Epithelial cell of esophagus (primary cell): ENCODE results near the gene MXRA8.

Source experiments
- DNase-seq: peaks from one replicate; pipeline ENCODE4 v3.0.0; 2010; ENCODE audit warnings: low read depth
- H3K4me3 ChIP-seq: 2 replicates; pipeline ENCODE4 v1.5.1; 2011; ENCODE audit warnings: mild to moderate bottlenecking, low read length, control low read depth
- CTCF ChIP-seq: IDR thresholded peaks from 2 replicates; pipeline ENCODE4 v1.5.1; 2011; ENCODE audit warnings: low read depth, mild to moderate bottlenecking, low read length, control low read depth, inconsistent platforms; ENCODE audit not compliant: insufficient read depth; ENCODE audit errors: missing control alignments

MXRA8 gene

GRCh38 chr1:1337793-1338147 lies 20.6 kb downstream of the MXRA8 start:
- peak; percentile 77 for DNase-seq
- no peak overlapping the region for H3K4me3 ChIP-seq
- no peak for TF ChIP-seq CTCF

GRCh38 chr1:1336931-1337792 lies 21.2 kb downstream of the MXRA8 start:
- TF ChIP-seq CTCF: no peak
- H3K4me3 ChIP-seq: no peak overlapping the region
- no peak for DNase-seq

GRCh38 chr1:1336446-1336845 lies 21.9 kb downstream of the MXRA8 start:
- H3K4me3 ChIP-seq: no peak overlapping the region
- DNase-seq: no peak
- TF ChIP-seq CTCF: no peak

GRCh38 chr1:1335792-1336248 lies 22.5 kb downstream of the MXRA8 start:
- no peak for TF ChIP-seq CTCF
- no peak for DNase-seq
- no peak overlapping the region for H3K4me3 ChIP-seq

GRCh38 chr1:1335283-1335682 lies 23.1 kb downstream of the MXRA8 start:
- no peak for TF ChIP-seq CTCF
- DNase-seq: no peak
- no peak overlapping the region for H3K4me3 ChIP-seq

GRCh38 chr1:1334835-1335234 lies 23.5 kb downstream of the MXRA8 start:
- H3K4me3 ChIP-seq: no peak overlapping the region
- DNase-seq: no peak
- no peak for TF ChIP-seq CTCF
